Measurements from ENCODE around the gene ST8SIA6. TPM values are rescaled to one million over a fixed set of nuclear protein-coding genes. Genes with fewer than 3 reads are reported as not detected.

ST8SIA6 gene
- total RNA-seq, 4 donors from 2014 or later: 0.45 to 5.6 (median 1.5) TPM

- Histone ChIP-seq H3K9me3 (no peaks in the 10 kb centered on the region), H3K36me3 (no peaks in the 10 kb centered on the region), H3K27me3 (no peaks in the 10 kb centered on the region), H3K4me3 (replicated peaks in 1 of 3) (no peak overlapping the region), H3K4me1 (peaks cover 8 to 13% of the 10 kb centered on the region in 2 donors), H3K27ac (no peak overlapping the region)
- DNase-seq: no peak
- intact Hi-C loops (cut with DNase I): no loop called here
- 92 to 98% methylated on average over 2 of the region's 2 CpGs for WGBS, 2 donors
- TF ChIP-seq POLR2A (IDR thresholded peaks at IDR 0.05): no peak
- TF ChIP-seq CTCF (IDR thresholded peaks at IDR 0.05): no peak
Measured at GRCh38 chr10:17457083-17457482, 2.7 kb upstream of the ST8SIA6 start.

- DNase-seq: no peak
- H3K27me3 ChIP-seq: no peaks in the 10 kb centered on the region
- peaks cover 8 to 13% of the 10 kb centered on the region in 2 donors for H3K4me1 ChIP-seq
- H3K9me3 ChIP-seq: no peaks in the 10 kb centered on the region
- H3K36me3 ChIP-seq: no peaks in the 10 kb centered on the region
- 93 to 94% methylated on average over 2 of the region's 2 CpGs for WGBS, 2 donors
- no peak overlapping the region for H3K27ac ChIP-seq
- H3K4me3 ChIP-seq (replicated peaks in 1 of 3): no peak overlapping the region
- TF ChIP-seq POLR2A (IDR thresholded peaks at IDR 0.05) (no peak), CTCF (IDR thresholded peaks at IDR 0.05) (no peak)
- intact Hi-C loops (cut with DNase I): no loop called here
Measured at GRCh38 chr10:17456032-17456548, 1.7 kb upstream of the ST8SIA6 start.

GRCh38 chr10:17455015-17455520 lies 673 bp upstream of the ST8SIA6 start:
- H3K27me3 ChIP-seq: no peaks in the 10 kb centered on the region
- H3K4me3 ChIP-seq (replicated peaks in 1 of 3): no peak overlapping the region
- no peak for TF ChIP-seq CTCF (IDR thresholded peaks at IDR 0.05)
- intact Hi-C loops (cut with DNase I): no loop called here
- WGBS, 2 donors: 86 to 91% methylated on average over 2 of the region's 2 CpGs
- no peak overlapping the region for H3K27ac ChIP-seq
- no peak for DNase-seq
- no peaks in the 10 kb centered on the region for H3K9me3 ChIP-seq
- no peaks in the 10 kb centered on the region for H3K36me3 ChIP-seq
- peaks cover 8 to 13% of the 10 kb centered on the region in 2 donors for H3K4me1 ChIP-seq

GRCh38 chr10:17453373-17454091 lies 863 bp downstream of the ST8SIA6 start:
- Histone ChIP-seq H3K4me1 (peaks cover 8 to 13% of the 10 kb centered on the region in 2 donors), H3K36me3 (no peaks in the 10 kb centered on the region), H3K27ac (no peak overlapping the region), H3K27me3 (no peaks in the 10 kb centered on the region), H3K9me3 (no peaks in the 10 kb centered on the region), H3K4me3 (replicated peaks in 1 of 3) (peak overlapping the region in 1 of 3 donors; percentile 26)
- intact Hi-C loops (cut with DNase I): no loop called here
- 1 to 2% methylated on average over 20 to 23 of the region's 66 CpGs for WGBS, 2 donors
- peak; percentile 12 to 35 for DNase-seq
- TF ChIP-seq POLR2A (IDR thresholded peaks at IDR 0.05): no peak
- TF ChIP-seq CTCF (IDR thresholded peaks at IDR 0.05): no peak

GRCh38 chr10:17453035-17453372 lies 1.4 kb downstream of the ST8SIA6 start:
- intact Hi-C loops (cut with DNase I): no loop called here
- Histone ChIP-seq H3K4me3 (replicated peaks in 1 of 3) (no peak overlapping the region), H3K27ac (no peak overlapping the region), H3K36me3 (no peaks in the 10 kb centered on the region), H3K9me3 (no peaks in the 10 kb centered on the region), H3K4me1 (peaks cover 8 to 13% of the 10 kb centered on the region in 2 donors), H3K27me3 (no peaks in the 10 kb centered on the region)
- no peak for TF ChIP-seq POLR2A (IDR thresholded peaks at IDR 0.05)
- TF ChIP-seq CTCF (IDR thresholded peaks at IDR 0.05): no peak
- DNase-seq: no peak
- WGBS, 2 donors: 16 to 18% methylated on average over 7 of the region's 7 CpGs
